Activated effector memory CD4-positive, alpha-beta T cell treated with Interleukin-2 at 50 U/mL for 16 hours (primary cell): ENCODE measurements around the gene MFRP.
"Not testable (repeated sequence)": the region's sequence is repeated elsewhere in the genome, so short reads cannot be mapped to it uniquely, and the experiment has no call there.

Source experiments
- DNase-seq: peaks from one replicate; pipeline ENCODE4 v3.0.0-alpha.2; 2020

The MFRP gene

DNA sequence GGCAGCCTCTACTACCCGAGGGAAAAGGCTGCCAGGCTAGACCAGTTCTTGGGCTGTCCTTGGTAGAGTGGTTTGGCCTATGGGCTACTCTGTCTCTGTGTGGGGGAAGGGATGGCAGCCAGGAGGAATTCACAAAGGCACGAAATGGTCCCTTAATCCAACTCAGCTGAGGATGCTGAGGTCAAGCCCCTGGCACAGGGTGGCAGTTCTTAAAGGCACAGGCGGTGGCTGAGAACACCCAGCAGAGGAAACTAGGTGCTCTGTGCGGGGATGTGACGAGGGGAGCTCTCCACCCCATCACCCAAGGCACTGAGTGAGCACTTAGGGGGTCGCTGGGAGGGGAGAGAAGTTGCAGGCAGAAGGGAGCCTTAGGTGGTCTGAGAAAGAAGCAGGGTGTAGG is at the start of gene MFRP:
Gene MFRP, minus strand, starts transcription at position 101 of the 400 bp plus-strand sequence. CDS start 192 bp downstream, outside the sequence.
- no peak for DNase-seq

DNA sequence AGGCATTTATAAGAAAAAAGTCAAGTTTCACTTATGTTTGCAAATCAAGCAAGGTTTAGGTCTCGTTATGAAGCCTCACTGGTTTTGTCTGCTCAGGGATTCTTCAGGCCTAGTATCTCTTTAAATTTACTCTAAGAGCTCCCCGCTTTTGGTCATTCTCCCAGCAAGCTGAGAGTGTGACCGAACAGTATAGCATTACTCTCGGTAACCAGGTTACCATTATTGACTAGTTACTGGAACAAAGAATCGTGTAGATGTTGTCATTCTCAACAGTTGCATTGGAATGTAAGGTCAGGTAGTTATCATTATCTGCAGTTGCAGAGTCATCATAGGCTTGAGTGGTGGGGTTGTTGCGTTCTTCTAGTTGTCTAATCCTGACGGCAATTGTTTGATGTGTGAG is 44.8 kb upstream of the MFRP start:
- DNase-seq: no peak

DNA sequence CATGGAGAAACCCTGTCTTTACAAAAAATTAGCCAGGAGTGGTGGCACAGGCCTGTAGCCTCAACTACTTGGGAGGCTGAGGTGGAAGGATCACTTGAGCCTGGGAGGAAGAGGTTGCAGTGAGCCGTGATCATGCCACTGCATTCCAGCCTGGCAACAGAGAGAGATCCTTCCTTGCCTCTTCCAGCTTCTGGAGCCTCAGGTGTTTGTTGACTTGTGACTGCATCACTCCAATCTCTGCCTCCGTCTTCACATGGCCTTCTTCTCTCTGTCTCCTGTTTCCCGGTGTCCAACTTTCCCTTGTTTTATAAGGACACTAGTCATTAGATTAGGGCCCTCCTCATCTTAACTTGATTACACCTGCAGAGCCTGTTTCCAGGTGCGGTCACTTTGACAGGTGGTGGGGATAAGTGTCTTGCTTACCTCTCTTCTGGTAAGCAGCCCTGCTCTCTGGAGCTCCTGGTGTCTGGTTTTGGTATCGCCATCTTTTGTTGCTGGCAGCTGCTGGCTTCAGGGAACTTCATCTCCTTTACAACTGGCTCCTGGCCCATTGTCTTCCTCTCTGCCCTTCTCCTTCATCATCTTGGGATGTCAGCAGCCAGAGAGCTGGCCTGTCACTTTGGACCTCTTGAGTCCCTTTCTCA is 43.2 kb upstream of the MFRP start:
- DNase-seq: no peak

DNA sequence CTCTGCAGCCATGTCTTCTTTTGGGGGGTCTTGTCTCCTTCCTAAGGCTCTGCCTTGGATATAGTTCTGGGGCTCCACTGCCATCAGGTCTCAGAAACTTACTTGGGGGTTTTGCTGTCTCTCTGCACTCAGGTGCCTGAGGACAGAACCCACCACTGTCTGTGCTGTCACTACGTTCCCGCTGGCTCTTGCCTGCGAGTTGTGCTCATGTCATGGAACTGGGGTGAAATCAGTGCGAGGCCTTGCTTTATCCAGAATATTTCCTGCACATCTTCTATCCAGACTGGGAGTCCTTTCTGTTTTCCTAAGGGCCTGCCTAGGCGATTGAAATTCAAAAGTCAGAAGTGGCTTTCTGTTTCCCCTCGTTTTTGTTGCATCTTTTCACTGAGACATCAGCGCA is 41.6 kb upstream of the MFRP start:
- no peak for DNase-seq

DNA sequence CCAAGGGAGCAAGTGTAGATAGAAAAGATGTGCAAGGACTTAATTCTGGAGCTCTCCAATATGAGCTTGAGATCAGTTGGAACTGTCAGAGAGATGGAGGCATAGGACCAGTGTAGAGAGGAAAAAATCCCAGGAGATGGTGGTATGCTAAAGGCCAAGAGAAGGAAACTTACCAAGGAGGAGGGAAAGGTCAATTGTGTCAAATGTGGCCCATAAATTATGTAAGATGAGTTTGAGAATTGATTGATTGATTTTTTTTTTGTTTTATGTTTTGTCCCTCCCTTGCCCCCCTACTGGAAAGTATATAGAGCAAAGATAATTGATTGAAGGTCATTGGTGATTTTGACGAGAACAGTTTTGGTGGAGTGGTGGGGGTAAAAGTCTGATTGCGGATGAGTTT is 37.8 kb upstream of the MFRP start:
- DNase-seq: no peak

DNA sequence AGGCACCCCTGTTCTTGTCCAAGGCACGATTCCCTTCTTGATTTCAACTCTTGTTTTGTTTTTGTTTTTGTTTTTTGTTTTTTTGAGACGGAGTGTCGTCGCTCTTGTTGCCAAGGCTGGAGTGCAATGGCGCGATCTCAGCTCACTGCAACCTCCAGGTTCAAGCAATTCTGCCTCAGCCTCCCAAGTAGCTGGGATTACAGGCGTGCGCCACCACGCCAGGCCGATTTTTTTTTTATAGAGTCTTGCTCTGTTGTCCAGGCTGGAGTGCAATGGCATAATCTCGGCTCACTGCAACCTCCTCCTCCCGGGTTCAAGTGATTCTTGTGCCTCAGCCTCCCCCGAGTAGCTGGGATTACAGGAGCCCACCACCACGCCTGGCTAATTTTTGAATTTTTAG is 36.0 kb upstream of the MFRP start:
- not testable (repeated sequence) for DNase-seq

DNA sequence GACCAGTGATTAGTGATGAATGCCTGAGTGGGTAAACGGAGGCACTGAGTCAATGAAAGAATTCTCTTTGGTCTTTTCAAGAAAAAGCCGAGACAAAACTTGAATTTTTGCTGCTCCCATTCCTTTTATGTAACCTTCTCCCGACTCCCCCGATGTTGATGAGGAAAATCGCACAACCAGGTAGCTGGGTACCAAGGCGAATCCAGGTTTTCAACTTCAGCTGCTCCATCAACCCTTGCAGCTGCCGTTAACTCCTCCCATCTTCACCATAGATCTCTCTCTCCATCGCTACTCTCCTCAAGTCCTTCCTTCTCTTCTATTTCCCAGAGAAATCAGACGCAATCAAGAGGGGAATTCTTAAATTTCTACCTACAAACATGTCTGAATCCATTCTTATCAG is 35.6 kb upstream of the MFRP start:
- DNase-seq: no peak

DNA sequence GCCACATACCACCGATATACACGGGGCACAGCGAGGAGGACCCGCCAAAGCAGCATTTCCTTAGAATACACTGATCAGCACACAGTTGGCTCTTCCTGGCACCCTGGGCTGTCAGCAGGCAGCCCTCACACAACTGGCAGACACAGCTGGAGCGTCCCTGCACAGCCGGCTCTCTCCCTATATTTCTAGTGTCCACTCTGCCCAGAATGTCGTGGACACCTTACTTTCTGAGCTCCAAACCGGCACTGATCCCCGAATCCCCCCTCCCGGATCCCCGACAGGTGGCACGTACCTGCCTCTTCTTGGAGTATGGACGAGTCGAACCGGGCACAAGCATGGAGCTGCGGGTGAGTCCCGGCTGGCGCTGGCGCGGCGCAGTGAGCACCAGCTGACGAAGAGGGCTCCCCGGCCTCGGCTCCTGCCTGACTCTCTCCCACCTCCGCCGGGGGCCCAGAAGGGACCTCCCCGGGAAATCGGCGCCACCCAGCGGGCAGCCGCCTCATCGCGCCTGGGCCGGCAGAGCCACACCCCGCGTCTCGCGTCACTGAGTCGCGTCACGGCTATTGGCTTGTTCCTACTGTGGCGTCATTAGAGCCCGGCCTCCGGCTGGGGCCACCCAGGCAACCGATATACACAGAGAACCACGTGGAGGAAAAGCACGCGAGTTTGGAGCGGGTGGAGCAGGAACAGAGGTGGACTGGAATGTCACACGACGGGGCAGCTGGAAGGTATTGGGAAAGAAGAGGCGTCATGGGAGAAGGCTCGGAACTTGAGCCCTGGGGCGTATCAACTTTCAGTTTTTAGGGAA is 34.9 kb upstream of the MFRP start, which contains the start of gene USP2:
Gene USP2, minus strand, starts transcription at position 510 of the 808 bp plus-strand sequence. CDS start 8,210 bp downstream, outside the sequence.
- DNase-seq: peak; percentile 93

DNA sequence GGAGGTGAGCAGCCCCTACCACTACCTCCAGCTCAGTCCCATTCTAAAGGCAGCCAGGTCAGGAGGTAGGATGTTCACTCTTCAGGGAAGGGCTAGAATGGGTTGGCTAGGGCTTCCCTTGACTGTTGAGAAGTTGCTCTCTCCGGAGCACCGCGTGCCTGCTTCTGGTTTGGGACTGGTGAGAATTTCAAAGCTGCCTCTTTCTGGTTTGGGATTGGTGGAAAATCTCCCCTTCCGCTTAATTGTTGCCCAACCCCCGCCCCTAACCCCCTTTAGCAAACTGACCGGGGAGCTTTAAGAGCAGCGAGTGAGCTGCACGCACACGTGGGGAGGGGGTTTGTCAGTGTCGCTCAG is 34.3 kb upstream of the MFRP start:
- no peak for DNase-seq

DNA sequence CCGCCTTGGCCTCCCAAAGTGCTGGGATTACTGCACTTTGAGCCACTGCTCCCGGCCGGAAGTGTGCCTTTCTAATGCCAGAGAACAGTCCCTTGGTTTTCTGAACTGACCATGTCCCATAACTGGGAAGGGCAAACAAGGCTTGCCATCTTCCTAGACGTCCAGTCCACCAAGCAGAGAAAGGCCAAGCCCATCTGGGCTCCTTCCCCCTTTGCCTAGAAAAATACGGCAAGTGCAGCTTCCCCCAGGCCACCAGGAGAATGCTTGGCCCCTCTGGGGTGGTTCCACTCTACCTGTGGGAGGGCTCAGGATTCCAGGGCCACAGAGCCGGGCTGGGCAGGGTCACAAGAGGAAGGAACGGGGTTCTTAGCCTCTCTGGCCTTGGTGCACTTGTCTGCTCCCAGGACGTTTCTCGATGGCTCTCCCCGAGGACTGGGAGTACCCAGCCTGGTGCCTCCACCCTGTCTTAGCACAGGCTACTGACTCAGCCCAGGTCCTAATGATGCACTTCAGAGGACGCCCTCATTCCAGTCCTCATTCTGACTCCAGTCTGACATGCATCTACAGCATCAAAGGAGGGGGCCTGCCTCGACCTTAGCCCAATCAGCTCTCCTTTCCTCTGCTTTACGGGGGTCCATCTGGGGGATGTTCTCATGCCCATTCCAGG is 33.8 kb upstream of the MFRP start:
- no peak for DNase-seq

DNA sequence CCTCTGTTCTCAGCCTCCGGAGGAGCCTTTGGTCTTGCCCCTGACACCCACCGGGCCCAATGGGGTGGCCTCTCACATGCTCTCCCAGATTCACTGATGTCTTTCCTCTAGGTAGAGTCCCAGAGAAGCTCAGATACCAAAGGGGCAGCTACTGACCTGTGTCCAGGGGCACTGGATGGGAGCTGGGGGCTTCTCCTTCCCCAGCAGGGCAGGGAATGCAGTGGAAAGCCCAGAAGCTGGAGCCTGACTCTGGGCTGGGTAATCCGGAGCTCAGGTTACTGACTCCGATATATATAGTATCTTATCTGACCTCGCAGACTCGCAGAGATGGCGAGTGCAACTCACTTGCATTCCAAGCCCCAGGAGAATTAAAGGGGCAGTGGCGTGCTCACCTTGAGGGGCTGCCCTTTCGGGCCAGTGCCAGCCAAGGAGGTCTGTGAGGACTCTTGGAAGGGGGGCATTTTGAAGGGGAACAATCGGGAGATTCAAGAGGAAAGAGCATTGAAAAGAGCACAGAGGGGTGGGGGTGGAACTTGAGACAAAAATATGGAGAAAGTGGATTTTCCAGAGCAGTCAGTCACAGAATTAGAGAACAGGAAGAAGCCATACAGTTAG is 32.5 kb upstream of the MFRP start:
- no peak for DNase-seq

DNA sequence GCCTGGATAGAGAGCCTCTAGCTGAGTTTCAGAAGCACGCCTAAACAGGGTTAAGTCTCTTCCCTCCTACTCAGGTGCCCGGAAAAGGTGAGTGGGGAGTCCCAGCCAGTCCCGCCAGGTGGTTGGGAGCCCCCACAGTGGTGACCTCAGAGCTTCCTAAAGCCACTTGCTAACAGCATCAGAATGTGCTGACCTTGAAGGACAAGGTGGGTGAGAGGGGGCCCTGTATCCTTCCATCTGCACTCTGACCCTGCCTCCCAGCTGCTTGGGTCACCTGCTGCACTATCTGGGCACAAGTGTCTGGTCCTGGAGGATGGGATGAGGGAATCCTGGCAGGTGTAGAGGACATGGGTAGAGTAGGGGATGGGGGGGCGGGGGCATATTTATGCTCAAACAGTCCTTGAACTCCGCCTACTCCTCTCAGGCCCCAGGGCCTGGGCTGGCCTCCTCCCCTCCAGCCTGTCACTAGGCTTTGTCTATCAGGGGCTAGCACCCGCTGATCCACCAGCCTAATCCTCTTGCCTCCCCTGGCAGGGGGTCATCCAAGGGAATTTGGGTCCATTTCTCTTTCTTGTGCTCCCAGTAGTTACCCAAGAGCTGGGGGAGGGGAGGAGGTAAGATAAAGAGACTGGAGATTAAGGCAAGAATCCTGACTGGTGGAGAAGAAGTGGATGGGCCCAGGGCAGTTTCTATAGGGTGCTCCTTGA is 31.6 kb upstream of the MFRP start:
- DNase-seq: no peak

DNA sequence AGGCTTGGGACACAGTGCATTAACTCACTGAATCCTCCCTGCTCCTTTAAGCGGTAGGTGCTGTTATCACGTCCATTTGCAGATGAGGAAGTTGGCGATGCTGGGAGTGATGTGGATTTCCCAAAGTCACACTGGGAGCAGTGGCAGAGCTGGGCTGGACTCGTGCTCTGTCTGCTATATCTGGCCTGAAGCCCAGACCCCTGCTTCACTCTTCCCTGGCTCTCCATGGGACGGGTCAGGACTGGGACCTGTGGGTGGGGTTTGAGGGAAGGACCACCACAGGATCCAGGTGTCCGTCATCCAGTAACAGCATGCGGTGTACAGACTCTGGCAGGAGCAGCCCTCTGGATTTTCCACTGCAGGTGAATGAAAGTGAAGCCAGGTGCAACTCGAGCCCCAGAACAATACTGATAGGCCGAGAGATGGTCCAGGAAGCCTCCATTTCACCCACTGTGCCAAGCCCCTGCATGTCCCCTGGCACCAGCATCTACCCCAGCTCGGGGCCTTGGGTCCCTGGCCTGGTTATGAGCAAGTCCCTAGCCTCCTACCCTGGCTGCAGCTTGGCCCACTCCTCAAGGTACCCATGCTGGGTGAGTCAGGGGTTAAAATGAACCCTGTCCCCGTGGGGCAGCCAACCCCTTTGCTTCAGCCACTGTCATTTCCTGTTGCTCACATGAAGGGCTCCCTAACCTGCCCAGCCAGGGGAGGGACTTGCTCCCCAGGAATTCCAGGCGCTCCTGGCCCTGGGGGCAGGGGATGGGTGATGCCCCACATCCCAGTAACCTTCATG is 30.8 kb upstream of the MFRP start:
- no peak for DNase-seq

DNA sequence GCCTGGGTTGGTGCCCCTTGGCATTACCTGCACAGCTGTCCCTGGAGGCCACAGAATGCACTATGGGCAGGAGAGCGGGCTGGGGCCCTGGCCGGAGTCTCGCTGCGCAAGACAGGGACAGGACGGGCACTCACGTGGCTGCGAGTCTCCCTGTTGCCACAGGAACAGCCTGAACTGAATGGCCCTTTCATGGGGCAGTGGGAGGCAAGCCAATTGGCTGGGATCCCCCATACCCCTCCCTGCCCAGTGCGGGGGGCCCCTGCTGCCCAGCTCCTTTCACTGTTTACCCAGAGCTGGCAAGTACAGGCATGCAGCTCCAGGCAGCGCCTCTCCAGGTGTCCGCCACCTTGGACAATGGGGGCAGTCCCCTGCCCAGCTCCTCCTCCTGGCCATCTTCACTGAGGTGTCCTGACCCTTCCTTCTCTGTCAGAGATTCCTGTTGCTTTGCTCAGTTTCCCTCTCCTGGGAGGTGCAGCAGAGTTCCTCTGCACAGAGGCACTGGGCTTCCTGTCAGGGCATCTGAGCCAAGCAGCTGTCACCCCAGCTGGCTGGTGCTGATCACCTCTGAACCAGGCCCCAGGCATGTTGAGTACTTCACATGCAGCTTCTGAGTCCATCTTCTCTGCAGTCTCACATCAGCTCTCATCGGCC is 29.8 kb upstream of the MFRP start:
- no peak for DNase-seq

DNA sequence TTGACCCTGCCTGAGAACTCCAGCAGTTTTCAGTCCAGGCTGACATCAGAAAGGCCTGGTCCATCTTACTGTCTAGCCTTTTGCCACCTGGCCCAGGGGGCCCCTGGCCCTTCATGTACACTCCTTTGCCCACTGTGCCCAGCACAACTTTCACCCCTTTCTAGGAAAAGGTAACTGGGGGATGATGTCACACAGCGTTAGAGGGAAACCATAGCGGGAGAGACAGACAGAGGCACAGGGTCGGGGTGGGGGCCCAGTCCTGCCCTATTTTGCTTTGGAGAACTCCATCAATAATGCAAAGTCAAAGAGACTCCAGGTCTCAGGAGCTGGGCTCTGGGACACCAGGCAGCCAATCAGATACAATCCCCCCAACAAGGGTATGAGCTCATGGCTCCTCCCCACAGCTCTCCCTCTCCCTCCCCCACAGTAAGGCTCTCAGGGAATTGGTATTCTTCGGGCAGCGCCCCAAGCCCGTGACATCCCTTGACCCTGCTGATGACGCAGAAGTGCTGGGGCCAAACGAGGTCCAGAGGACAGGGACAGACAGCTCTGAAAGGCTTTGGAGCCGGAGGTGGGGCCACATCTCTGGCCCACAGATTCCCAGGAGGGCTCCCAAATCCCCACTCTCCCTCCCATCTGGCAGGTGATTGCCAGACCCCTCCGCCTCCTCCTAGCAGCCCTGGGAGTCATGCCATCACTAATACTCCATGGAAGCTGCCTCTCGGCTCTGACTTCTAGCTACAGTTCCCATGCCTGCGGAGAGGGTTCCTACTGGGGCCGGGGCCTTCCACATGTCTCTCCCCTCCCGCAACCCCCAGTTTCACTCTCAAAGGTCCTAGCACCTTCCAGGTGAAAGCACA is 29.1 kb upstream of the MFRP start:
- no peak for DNase-seq

DNA sequence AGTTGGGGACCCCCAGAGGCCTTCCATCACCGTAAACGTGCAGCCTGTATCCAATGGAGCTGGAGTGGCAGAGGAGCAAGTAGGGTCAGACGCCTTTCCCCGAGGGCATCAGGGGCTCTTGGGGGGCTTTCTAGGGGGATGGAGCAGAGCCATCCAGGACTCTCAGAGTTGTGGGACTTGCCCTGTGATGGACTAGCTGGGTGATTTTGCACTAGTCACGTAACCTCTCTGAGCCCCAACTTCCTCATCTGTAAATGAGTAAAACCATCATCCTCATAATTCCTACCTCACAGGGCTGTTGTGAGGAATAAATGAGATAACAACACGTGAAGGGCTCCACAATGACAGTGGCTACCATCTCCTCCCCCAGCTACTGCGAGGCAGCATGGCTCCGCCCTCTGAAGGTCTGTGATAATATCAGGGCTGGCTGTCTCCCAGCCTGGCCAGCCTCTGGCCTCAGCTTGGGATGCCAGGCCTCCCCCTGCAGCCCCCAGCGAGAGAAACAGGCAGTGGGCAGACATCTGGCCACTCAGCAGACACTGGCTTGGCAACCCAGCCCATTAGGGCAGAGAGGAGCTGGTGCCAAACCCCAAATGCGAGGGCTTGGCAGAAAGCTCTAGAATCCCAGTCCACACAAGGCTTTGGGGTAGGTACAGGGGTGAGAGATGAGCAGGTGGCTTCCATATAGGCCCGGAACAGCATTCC is 28.3 kb upstream of the MFRP start:
- no peak for DNase-seq

DNA sequence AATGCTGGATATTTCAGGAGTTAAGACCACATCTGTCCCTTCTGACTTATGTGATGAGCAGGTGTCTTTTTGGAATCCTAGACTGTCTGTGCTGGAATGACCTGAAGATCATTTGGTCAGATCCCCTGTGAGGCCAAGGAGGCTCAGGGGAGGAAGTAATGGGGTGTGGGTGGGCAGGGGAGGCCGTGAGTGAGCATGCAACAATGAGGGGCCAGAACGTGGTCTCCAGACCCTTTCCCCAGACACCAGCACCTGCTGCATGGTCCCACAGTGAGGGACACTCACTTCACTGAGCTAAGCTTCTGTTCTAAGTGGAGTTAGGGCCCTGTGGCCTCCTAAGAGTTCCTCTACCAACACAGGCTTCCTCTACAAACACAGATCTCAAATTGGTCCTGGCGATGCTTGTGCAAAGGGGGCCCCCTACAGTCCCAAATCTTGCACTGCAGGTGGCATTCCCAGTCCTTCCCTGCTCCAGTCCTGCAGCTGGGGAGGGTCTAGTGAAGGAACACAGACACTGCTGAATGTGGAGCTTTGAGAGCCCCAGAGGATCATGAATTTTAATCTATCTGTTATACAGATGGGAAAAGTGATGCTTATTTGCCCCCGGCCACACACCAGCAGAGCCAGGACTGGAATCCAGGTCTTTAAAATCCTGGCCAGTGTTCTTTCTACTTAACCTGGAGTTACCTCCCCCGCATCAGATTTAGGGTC is 27.6 kb upstream of the MFRP start:
- no peak for DNase-seq

DNA sequence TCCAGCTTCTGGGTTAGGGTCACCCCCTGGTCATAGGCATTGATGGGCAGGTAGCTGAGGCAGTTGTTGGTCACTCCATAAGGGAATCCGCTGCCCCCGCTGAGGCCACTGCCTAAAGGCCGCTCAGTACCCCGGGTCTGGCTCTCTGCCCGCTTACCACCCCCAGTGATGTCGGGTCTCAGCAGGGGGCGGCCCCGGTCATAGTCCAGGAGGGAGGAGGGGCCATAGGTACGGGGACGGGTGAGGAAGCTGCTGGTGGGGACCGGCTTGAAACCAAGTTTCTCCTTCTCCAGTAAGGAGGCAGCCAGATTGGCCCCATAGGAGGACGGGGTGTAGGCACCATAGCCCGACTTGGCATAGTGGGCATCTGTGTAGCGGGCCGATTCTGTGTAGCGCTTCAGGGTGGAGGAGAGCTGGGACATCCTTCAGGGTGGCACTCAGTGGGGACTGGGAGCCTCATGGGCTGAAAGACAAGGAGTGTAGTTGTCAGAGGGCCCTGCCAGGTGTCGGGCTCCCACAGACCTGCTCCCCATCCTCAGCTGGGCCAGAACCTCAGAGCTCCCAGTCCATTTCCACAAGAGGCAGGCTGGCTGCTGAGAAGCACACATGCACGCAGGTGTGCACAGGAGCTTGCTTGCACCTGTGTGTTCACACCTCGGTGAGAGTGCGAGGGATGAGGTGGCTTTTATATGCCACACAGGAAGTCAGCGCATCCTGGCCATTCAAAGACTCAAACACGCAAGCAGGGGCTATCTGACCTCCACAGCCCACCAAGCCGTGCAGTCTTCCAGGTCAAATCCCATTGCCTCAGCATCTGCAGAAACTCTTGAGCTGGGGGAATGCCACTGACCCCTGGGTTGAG is 26.8 kb upstream of the MFRP start:
- DNase-seq: no peak
